Activated CD4-positive, alpha-beta T cell treated with anti-CD3 and anti-CD28 coated beads for 4 hours (primary cell): ENCODE results near the gene GALNT3.

Experiments
- DNase-seq, 2 donors: peaks; one replicate each; pipeline ENCODE4 v3.0.0-alpha.2; 2020

Gene GALNT3

DNA sequence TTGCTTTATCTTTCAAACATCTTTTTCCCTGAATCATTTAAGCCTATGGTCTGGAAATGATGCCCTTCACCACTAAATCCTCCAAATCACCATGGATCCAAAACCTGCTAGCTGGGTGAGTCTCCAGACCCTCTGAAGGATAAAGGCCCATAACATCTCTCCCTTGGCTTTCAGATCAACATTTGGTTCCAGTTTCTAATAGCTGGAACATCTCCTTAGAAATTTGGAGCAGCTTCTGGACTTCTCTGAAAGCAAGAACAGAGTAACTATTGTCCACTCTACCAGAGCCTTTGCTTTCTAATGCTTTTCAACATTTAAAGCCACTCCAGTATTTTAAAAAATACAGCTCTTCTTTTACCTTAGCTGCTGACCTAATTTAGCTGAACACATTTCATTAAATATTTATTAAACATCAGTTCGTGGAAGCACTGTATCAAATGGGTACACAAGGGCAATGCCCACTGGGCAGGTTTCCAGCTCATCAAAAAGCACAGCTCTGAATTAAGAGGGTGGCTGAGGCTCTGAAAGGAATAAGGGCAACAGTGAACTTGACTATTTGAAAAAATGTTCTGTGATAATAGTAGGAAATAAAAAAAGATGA lies 75.3 kb downstream of the GALNT3 start:
- DNase-seq: no peak

DNA sequence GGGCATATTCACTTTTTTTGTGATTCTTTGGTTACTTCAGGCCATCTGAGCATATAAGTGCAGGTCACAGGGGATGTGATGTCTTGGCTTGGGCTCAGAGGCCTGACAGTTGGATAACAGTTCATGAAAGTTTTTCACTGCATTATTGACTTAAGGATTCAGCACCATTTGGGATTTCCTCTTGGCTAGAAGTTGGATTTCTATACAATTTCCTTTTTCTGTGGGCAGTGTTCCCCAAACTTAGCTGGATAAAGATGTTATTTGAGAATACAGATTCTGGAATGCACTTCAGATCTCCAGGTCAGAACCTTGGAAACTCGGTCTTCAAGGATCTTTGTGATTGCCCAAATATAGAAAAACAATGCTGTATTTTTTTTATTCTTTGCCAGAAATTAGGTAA lies 78.0 kb downstream of the GALNT3 start:
- no peak for DNase-seq

DNA sequence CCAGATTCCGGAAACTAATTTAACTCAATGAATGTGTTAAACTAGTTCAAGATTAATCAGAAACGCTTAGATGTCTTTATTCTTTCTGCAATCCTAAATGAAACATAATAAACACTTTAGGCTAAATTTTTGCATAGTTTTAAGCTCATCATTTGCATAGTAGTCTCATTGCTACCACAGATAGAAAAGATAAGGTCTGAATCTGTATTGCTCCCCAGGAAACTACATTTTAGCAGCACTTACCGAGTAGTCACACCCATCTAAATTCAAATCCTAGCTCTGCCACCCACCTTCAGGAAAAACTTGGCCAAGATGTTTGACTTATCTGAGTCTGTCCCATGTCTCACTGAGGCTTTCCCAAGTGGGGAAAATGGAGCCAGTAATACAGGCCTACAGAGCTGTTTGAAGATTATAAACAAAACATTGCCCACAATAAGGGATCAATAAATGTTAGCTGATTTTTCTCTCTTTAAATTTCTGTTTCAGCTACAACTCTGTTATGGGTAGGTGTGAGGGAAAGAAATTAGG lies 87.0 kb downstream of the GALNT3 start:
- no peak for DNase-seq

DNA sequence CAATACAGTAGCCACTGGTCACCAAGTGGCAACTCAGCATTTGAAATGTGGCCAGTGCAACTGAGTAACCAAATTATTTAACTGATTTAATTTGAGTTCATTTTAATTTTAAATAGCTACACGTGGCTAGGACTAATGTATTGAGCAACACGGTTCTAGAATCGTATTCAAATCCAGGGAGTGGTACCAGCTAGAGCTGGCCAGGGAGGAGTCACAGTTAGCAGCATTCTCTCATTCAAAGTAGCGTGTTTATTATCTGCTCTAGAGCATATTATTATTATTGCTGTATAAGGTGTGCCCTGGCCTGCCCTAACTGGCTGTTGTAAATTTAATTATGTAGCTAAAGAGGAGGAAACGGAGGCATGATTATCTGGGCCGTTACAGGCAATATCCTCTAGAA lies 92.9 kb downstream of the GALNT3 start:
- no peak for DNase-seq

DNA sequence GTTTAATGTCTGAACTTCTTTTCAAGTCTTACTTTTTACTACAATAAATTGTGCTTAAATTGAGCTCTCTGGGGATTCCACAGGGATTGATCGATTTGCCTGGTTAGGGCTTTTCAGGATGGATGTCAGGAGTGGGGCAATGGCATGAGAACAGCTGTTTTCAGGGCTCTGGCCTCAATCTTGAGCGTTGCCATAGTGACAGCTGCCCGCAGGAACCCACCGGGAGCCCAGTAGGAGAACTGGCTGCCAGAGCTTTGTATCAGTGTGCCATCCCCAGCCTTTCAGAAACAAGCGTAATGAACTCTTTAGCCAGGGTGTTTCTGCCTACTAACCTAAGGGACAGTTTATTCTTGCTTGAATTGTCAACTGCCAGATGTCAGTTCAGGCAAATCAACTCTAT lies 93.5 kb downstream of the GALNT3 start:
- no peak for DNase-seq

DNA sequence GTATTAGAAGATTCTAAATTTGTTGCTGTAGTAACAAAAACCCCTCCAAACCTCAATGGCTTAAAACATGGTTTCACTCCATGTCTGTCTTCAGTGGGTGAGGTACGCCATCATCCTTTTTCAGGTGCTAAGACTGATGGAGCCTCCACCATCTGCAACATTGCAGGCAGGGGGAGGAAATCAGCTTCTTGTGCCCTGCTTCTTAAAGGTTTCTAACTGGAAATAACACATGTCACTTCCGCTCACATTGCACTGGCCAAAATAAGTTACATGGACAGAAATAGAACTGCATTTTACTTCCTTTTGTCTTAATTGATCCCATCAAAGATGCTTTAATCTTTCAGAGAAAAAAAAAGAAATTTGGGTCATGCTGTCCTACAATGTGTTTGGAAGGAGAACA lies 94.1 kb downstream of the GALNT3 start:
- no peak for DNase-seq

DNA sequence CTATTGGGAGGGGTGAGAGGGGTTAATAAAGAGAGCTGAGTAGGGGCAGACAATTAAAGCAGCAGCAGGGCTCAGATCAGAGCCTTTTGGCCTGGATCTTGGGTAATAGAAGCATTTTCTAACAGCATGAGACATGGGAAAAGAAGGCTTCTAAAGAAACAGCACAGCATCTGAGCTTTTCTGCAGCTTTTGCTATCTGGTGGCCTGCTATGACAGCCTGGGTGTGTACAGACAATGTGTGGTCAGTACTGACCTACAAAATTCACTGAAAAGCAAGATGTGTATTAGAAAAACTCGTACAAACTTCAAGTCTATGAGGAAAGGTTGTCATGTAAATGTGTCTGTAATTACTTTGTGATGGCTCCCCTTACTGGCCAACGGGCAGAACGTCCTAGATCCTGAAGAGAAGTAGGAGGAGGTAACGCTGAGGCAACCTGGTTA lies 95.6 kb downstream of the GALNT3 start:
- no peak for DNase-seq

DNA sequence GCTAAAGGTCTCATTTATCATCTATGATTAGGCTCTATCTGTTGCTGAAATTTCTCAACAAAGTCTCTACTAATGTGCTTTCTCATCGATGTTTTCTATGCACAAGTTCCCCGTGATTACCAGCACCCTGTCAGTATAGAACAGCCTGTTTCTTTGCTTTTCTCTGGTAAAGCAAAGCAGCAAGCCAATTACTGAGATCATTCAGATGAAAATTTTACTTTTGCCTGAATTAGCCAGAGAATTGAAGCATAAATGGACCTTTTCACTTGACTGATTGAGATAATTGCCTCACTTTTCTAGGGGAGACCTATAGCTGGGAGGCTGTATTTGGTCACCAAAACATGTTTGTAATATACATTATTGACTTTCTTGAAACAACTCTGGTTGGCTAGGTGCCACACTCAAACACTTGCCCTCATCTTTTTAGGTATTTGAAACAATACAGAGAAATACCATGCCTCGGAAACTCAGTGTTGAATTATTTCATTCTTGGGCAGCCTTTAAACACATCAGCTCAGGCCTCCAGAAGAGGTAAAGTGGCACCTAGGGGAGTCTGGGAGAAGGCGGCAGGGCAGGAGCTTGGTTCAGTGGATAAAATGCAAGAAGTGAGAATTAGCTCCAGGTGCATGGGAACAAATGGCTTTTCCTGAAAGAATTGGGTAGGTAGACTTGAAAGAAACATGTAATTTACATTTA lies 96.2 kb downstream of the GALNT3 start:
- no peak for DNase-seq
